GM12891 (cell line): ENCODE data around the gene WDR55.

Experiments
- POLR2A ChIP-seq: IDR thresholded peaks from 2 replicates; pipeline ENCODE4 v1.6.1; 2011; ENCODE audit warnings: low read depth, low read length, control low read depth
- POLR2AphosphoS5 ChIP-seq: IDR thresholded peaks from 2 replicates; pipeline ENCODE4 v1.6.1; 2011; ENCODE audit warnings: low read depth, low read length, control low read depth

- TF ChIP-seq POLR2A = no peak
- TF ChIP-seq POLR2AphosphoS5 = no peak
Observed at GRCh38 chr5:140671472-140672125, 6.9 kb downstream of the WDR55 start.
